ENCODE results near the gene NCS1. TPM values are rescaled to one million over a fixed set of nuclear protein-coding genes. Genes with fewer than 3 reads are reported as not detected.

Gene NCS1
- total and polyA plus RNA-seq, 2 of the 8 experiments (the other 6 are each of a cell fraction or from before 2014, with no cell fraction given) = 34.7 to 47.6 TPM

GRCh38 chr9:130166399-130166798, 5.8 kb upstream of the NCS1 start:
- Histone ChIP-seq H3K56ac (replicated peaks; ENCODE audit: insufficient read length, low read depth, low read length) (no peak overlapping the region), H3K9ac (replicated peaks in 1 of 4; ENCODE audit: extremely low read depth in 1 of 4, low read depth in 3 of 4, low read length in 3 of 4) (no peak overlapping the region), H3K23ac (ENCODE audit: insufficient read length) (no peak overlapping the region), H3K4me3 (ENCODE audit: extremely low read depth in 1 of 4, insufficient read depth in 2 of 4, low read depth in 3 of 4, low read length in 4 of 4) (no peak overlapping the region), H2BK12ac (ENCODE audit: low read depth, low read length) (no peak overlapping the region), H2BK120ac (replicated peaks; ENCODE audit: low read depth, low read length) (no peak overlapping the region), H2BK15ac (ENCODE audit: low read length) (no peak overlapping the region), H3K79me2 (ENCODE audit: control insufficient read depth in 1 of 2, insufficient read depth in 2 of 2, low read length in 2 of 2) (no peaks in the 10 kb centered on the region), H3K27me3 (replicated peaks in 1 of 4; ENCODE audit: control insufficient read depth in 3 of 4, extremely low read depth in 1 of 4, insufficient read depth in 3 of 4, low read length in 3 of 4) (peaks cover 0 to 11% (median 4%) of the 10 kb centered on the region in 4 experiments; a peak in 3 of 7 replicates), H4K20me1 (replicated peaks in 1 of 2; ENCODE audit: control insufficient read depth in 1 of 2, insufficient read depth in 2 of 2, low read length in 2 of 2) (no peaks in the 10 kb centered on the region), H3K4me2 (ENCODE audit: insufficient read depth in 1 of 2, low read depth in 2 of 2, low read length in 2 of 2) (no peak overlapping the region), H4K91ac (replicated peaks; ENCODE audit: insufficient read length, low read length) (no peak overlapping the region), H3K4me1 (replicated peaks in 1 of 4; ENCODE audit: control insufficient read depth in 3 of 4, insufficient read depth in 4 of 4, low read length in 3 of 4) (peaks cover under 1 to 3% (median 1%) of the 10 kb centered on the region in 4 experiments; a peak in 3 of 7 replicates), H3K4ac (replicated peaks; ENCODE audit: insufficient read length, low read depth, low read length) (no peak overlapping the region), H3K79me1 (ENCODE audit: low read depth, low read length) (no peaks in the 10 kb centered on the region), H4K8ac (ENCODE audit: extremely low read depth, insufficient read depth, low read length) (no peak overlapping the region), H3K23me2 (ENCODE audit: low read depth, low read length) (peaks cover 2% of the 10 kb centered on the region; the same call in 1 of the 2 replicates), H4K5ac (ENCODE audit: insufficient read length, low read depth, low read length) (no peak overlapping the region), H2BK5ac (ENCODE audit: low read depth, low read length) (no peak overlapping the region), H3K18ac (ENCODE audit: extremely low read depth, low read length) (no peak overlapping the region), H2AK5ac (ENCODE audit: low read depth, low read length) (no peak overlapping the region), H3K36me3 (ENCODE audit: control insufficient read depth in 2 of 4, insufficient read depth in 4 of 4, low read length in 3 of 4) (no peaks in the 10 kb centered on the region), H2AFZ (ENCODE audit: low read length) (no peak overlapping the region), H2BK20ac (ENCODE audit: low read length) (no peak overlapping the region), H3K9me3 (ENCODE audit: insufficient read depth in 2 of 2, low read depth in 1 of 2, low read length in 1 of 2) (no peaks in the 10 kb centered on the region), H3K27ac (ENCODE audit: low read depth, low read length) (no peak overlapping the region), H3K14ac (ENCODE audit: insufficient read length) (no peak overlapping the region)
- FAIRE-seq (no peak), DNase-seq (ENCODE audit: low read depth in 1 of 2, low spot score in 2 of 2) (no peak)
- CTCF ChIA-PET (ENCODE audit: partially characterized antibody) = interaction anchor here (0.8 to 2.1 kb wide), 7 partner anchors 11 to 176 kb away, joined by 3 to 6 read pairs (median 3); no protein-coding TSS in a partner anchor
- TF ChIP-seq GTF2F1 (IDR thresholded peaks at IDR 0.05; ENCODE audit: borderline replicate concordance, low read depth, low read length) = no peak
- TF ChIP-seq TAF1 (IDR thresholded peaks at IDR 0.05; ENCODE audit: low read depth, low read length) = no peak
- TF ChIP-seq SIX5 (IDR thresholded peaks at IDR 0.05; ENCODE audit: low read depth, low read length) = no peak
- no peak for TF ChIP-seq CEBPB (IDR thresholded peaks at IDR 0.05; ENCODE audit: low read depth, low read length)
- TF ChIP-seq JUND (IDR thresholded peaks at IDR 0.05; ENCODE audit: low read length) = no peak
- TF ChIP-seq ZNF274 (IDR thresholded peaks at IDR 0.05; ENCODE audit: borderline replicate concordance, extremely low read depth, low read length) = no peak
- TF ChIP-seq SUZ12 (IDR thresholded peaks at IDR 0.05; ENCODE audit: low read length) = no peak
- no peak for TF ChIP-seq MAFK (IDR thresholded peaks at IDR 0.05; ENCODE audit: low read depth, low read length)
- POLR2A ChIA-PET (ENCODE audit: partially characterized antibody) = no interaction called here
- 97% methylated on average over 4 of the region's 4 CpGs; no CpG with 5 or more reads in 1 of the 2 experiments for WGBS, 2 experiments (ENCODE audit: extremely low coverage in 1 of 2, insufficient coverage in 1 of 2, insufficient read length in 1 of 2, insufficient replicate concordance in 2 of 2, low coverage in 1 of 2, low lambda C conversion rate in 2 of 2, missing lambda C conversion rate in 1 of 2)

Measured in H1 (cell line).